Measurements from ENCODE around the gene SKA1.
"Not testable (repeated sequence)": the region's sequence is repeated elsewhere in the genome, so short reads cannot be mapped to it uniquely, and the experiment has no call there.

GRCh38 chr18:50436742-50437141 lies 61.9 kb downstream of the SKA1 start:
- TF ChIP-seq POLR2A (IDR thresholded peaks at IDR 0.05; ENCODE audit: low read depth); POLR2AphosphoS5 (IDR thresholded peaks at IDR 0.05): not testable (repeated sequence)

Data from esophagus muscularis mucosa (tissue), 2 donors.